ENCODE data around the gene LCE6A.

Gene LCE6A

GRCh38 chr1:152876827-152877226 lies 34.2 kb downstream of the LCE6A start:
- DNase-seq (ENCODE audit: low read depth): no peak

GRCh38 chr1:152878042-152878441 lies 35.4 kb downstream of the LCE6A start, which contains the start of gene SMCP:
TSS of gene SMCP (plus strand) at chr1:152878322. CDS start at chr1:152884423, 6,101 bp downstream.
- no peak for DNase-seq (ENCODE audit: low read depth)

GRCh38 chr1:152879559-152880198 lies 37.0 kb downstream of the LCE6A start:
- DNase-seq (ENCODE audit: low read depth): no peak

- no peak for DNase-seq (ENCODE audit: low read depth)
These were observed 37.7 kb downstream of the LCE6A start for GRCh38 chr1:152880316-152880715.

- no peak for DNase-seq (ENCODE audit: low read depth)
These were observed 38.3 kb downstream of the LCE6A start for GRCh38 chr1:152880907-152881306.

- DNase-seq (ENCODE audit: low read depth): no peak
These were observed 41.4 kb downstream of the LCE6A start for GRCh38 chr1:152884085-152884484.

- no peak for DNase-seq (ENCODE audit: low read depth)
These were observed 41.9 kb downstream of the LCE6A start for GRCh38 chr1:152884506-152884905.

GRCh38 chr1:152884966-152885624 lies 42.4 kb downstream of the LCE6A start:
- DNase-seq (ENCODE audit: low read depth): no peak

GRCh38 chr1:152886085-152886484 lies 43.4 kb downstream of the LCE6A start:
- no peak for DNase-seq (ENCODE audit: low read depth)

GRCh38 chr1:152886758-152887409 lies 44.2 kb downstream of the LCE6A start:
- DNase-seq (ENCODE audit: low read depth): no peak

GRCh38 chr1:152888126-152888525 lies 45.5 kb downstream of the LCE6A start:
- no peak for DNase-seq (ENCODE audit: low read depth)

Data from stimulated activated CD4-positive, alpha-beta T cell treated with anti-CD3 and anti-CD28 coated beads, Interleukin-2, amount 100 ng/mL, for 4 hours (primary cell).